GM21515 (cell line): Measurements from ENCODE around the gene PPP2R3C.
"Not testable (repeated sequence)": the region's sequence is repeated elsewhere in the genome, so short reads cannot be mapped to it uniquely, and the experiment has no call there.

ENCODE experiments used
- ATAC-seq: cut with Tn5 transposase; IDR thresholded peaks from one replicate; pipeline ENCODE4 v1.9.1; 2021; ENCODE audit not compliant: unreplicated experiment

PPP2R3C gene

DNA sequence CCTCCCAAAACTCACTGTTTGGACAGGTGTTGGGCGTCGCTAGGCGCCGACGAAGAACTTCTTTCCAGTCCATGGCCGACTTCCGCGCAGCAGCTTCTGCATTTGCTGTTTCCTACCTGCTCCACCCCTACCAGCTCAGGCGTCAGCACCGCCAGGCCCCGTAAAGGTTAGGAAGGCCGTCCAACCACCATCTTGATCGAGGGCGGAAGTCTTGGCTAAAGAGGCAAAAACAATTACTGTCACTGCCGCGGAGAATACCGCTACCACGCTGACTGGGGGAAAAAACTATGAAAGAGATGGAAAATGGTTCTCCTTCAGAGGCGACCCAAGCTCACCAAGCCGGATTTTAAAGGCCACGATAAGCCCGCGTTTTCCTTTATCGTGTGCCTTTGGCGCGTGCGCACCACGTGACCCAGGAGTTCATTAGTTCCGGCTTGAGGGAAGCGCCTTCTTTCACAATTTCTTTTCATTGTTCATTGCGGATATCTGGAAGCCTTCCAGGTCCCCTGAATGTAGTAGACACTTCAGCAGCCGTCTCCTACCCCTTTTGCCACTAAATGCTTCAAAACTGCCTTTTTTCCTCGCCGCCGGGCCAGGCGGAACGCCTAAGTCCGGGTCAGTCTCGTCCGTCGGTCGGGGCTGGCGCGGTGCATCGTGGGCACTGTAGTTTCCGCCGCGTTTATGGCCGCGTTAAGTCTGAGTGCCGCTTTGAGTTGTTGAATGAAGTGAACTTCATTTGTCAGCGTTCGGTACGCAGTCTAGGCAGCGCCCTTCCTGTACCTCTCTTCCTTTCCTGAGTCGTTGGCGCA, at the start of gene PPP2R3C, which contains the start of gene PRORP:
PPP2R3C (minus strand) TSS at position 104 of the 809 bp plus-strand sequence; CDS start at position 73, 31 bp downstream.
PRORP (plus strand) TSS at position 666 of the 809 bp plus-strand sequence. CDS start 694 bp downstream, outside the sequence.
- ATAC-seq: peak; percentile 89

- ATAC-seq: no peak
Measured at GRCh38 chr14:35167496-35167895, 45.7 kb upstream of the PPP2R3C start.

GRCh38 chr14:35164849-35165248, 43.1 kb upstream of the PPP2R3C start:
- no peak for ATAC-seq

DNA sequence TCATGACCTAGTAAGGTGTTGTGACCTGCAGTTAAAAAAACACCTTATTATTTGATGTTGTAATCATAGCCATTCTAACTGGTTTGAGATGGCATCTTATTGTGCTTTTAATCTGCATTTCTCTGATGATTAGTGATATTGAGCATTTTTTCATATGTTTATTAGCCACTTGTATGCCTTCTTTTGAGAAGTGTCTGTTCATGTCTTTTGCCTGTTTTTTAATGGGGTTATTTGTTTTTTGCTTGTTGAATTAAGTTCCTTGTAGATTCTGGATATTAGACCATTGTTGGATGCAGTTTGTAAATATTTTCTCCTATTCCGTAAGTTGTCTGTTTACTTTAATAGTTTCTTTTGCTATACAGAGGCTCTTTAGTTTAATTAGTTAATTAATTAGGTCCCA, 41.6 kb upstream of the PPP2R3C start:
- ATAC-seq: no peak

DNA sequence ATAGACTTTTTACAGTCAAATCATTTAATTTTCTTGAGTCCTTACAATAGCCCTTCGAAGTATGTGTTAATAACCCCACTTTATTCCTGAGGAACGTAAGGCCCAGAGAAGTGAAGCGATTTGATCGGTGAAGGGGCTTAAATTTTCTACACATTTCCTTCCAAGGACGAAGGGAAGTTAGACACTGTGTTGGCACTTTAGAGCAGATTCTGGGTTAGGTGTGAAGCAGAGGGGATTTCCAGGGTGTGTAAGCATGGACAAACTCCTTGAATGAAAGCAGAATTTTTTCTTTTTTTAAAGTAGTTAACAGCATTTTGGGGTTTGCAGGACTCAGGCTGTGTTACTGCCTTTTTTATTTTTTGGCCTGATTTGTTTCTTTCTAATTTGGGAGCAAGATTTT, 39.4 kb upstream of the PPP2R3C start:
- ATAC-seq: no peak

DNA sequence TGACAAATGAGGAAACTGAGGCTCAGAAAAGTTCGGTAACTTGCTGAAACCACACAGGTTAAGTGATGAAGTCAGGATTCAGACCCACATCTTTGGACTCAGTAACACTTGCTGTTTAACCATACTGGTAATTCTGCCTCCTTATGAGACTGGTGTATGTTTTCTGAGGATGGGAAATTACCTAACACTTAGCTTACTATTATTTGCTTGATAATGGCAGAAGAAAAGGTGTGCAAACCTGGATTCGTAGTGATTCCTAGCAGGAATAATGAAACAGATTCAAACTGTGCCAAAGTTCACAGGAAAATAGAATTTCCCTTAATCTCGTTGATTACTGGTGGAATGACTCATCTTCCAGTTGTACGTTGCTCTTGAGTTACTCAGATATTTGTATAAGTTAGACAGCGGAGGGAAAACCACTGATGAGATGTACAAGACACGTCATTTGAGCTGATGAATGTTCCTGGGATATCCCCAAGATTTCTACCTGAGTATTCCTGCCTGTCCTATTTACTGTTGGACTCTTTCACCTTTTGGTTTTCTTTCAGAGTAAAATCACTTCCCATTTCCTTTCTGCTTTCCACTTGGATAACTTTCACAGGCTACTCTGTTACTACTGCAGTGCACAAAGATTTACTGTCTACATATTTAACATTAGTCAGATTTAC, 38.1 kb upstream of the PPP2R3C start:
- no peak for ATAC-seq

- ATAC-seq: no peak
Measured at GRCh38 chr14:35158951-35159653, 37.3 kb upstream of the PPP2R3C start.

DNA sequence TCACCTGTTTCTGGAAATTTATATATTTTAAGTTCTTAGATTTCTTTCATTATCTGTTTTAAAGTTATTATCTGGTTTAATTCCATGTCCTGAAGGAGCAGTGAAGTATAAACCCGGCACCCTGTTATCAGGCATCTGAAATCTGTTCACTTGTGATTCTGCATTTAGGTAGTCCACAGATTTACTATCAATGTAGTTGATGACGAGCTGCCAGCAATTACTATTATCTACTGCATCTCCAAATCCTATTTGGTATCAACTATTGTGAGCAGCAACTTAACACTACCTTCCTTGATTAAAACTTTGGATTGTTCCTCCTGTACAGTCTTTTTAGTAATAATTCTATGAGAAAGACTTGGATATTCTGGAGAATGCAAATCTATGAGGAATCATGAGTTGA, 36.7 kb upstream of the PPP2R3C start:
- no peak for ATAC-seq

- no peak for ATAC-seq
Measured at GRCh38 chr14:35155962-35156361, 34.2 kb upstream of the PPP2R3C start.

GRCh38 chr14:35154016-35154415, 32.2 kb upstream of the PPP2R3C start:
- ATAC-seq: no peak

DNA sequence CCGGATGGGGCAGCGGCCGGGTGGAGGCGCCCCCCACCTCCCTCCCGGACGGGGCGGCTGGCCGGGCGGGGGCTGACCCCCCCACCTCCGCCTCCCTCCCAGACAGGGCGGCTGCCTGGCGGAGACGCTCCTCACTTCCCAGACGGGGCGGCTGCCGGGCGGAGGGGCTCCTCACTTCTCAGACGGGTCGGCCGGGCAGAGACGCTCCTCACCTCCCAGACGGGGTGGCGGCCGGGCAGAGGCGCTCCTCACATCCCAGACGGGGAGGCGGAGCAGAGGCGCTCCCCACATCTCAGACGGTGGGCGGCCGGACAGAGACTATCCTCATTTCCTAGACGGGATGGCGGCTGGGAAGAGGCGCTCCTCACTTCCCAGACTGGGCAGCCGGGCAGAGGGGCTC, 30.7 kb upstream of the PPP2R3C start:
- not testable (repeated sequence) for ATAC-seq

DNA sequence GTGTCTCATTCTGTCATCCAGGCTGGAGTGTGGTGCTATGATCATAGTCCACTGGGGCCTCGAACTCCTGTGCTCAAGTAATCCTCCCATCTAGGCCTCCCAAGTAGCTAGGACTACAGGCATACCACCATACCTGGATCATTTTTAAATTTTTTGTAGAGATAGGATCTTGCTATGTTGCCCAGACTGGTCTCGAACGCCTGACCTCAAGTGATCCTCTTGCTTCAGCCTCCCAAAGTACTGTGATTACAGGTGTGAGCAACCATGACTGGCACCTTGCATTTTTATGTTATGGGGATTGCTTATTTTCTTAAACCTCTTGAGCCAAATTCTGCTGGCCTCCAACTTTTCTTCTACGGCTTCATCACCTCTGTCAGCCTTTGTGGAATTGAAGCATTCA, 27.4 kb upstream of the PPP2R3C start:
- ATAC-seq: no peak

GRCh38 chr14:35147711-35148110, 25.9 kb upstream of the PPP2R3C start:
- no peak for ATAC-seq

DNA sequence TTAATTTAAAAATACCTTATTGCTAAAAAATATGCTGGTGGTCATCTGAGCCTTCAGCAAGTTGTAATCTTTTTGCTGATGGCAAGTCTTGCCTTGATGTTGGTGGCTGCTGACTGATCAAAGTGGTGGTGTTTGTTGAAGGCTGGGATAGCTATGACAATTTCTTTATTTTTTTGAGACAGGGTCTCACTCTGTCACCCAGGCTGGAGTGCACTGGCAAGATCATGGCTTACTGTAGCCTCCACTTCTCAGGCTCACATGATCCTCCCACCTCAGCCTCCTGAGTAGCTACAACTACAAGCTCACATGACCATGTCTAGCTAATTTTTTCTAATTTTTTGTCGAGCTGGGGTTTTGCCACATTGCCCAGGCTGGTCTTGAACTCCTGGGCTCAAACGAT, 25.4 kb upstream of the PPP2R3C start:
- ATAC-seq: no peak

GRCh38 chr14:35146711-35147149, 24.9 kb upstream of the PPP2R3C start:
- no peak for ATAC-seq

DNA sequence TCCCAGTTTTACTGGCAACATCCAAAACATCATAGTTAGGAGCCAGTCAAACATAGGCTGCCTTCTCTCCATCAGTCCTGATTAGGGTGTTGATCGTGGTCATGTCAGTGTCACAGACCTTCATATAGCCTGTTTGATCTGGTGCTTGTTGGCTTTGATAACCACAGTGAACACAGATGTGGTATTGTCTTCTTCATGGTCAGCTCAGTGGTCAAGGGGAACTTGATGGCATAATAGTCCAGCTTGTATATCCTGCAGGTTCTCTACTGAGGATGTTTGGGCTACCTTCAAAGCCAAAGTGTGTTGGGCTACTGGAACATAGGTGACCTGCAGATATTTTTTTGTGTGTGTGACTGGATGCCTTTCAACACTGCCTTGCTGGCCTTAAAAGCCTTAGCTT, 22.2 kb upstream of the PPP2R3C start:
- no peak for ATAC-seq

DNA sequence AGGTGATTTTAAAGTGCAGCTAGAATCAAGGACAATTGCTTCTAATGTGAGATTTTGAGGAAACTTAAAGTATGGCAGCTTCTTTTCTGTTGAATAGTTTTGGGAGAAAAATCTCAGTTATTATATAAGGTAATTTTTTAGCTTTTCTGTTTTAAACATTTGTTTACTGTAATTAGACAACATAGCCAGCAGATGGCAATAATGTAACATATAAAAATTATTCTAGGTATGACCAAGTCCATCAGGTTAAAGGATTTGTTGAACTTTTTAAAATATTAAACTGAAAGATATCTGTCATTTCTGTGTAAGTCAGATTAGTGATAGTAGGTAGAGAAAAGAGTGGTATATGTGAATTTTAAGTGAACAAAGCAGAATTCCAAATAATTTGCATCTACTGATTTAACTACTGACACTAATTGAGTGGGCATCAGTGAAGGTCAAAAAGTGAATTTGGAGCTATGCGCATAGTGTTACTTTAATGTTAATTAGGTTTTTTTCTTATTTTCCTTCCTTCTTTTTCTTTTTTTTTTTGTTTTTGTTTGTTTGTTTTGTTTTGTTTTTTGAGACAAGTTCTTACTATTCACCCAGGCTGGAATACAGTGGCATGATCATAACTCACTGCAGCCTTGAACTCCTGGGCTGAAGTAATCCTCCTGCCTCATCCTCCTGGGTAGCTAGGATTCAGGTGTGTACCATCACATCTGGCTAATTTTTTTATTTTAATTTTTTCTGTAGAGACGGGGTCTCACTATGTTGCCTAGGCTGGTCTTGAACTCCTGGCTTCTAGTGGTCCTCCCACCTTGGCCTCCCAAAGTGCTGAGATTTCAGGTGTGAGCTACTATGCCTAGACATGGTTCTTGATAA, 19.2 kb upstream of the PPP2R3C start:
- ATAC-seq: no peak

DNA sequence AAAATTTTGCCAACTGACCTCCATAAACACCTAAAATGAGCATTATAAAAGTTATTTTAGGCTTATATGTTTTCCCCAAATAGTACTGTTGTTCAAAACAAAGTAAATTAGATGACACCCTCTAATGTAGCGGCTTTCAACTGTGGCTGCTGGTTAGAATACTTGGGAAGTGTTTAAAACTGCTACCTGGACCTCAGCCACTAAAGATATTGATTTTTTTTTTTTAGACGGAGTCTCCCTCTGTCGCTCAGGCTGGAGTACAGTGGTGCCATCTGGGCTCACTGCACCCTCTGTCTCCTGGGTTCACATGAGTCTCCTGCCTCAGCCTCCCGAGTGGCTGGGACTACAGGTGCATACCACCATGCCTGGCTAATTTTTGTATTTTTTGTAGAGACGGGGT, 16.8 kb upstream of the PPP2R3C start:
- ATAC-seq: no peak

- no peak for ATAC-seq
Measured at GRCh38 chr14:35134329-35135123, 12.7 kb upstream of the PPP2R3C start.
